ENCODE measurements around the gene RUBCNL. TPM values are rescaled to one million over a fixed set of nuclear protein-coding genes. Genes with fewer than 3 reads are reported as not detected.

Gene RUBCNL
- total RNA-seq, 4 donors from 2014 or later, result 0.48 to 0.85 (median 0.76) TPM; not detected in 1

DNA sequence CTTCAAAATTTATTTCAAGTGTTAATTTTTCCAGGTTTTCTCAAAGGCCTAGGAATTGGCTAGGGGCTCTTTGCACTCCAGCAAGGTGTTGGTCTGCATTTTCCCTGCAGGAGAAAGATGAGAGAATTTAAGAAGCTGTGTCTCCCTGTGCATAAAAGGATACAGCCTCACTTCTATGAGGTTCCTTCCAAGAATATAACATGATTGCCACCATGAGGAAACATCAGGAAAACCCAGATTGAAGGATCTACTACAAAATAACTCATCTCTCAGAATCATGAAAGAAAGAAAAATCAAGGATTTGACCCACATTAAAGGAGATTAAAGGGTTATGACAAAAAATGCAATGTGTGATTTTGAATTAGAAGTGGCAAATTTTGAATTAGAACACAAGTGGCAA lies 69.9 kb downstream of the RUBCNL start:
- no peaks in the 10 kb centered on the region for H3K4me1 ChIP-seq
- H3K36me3 ChIP-seq, result no peaks in the 10 kb centered on the region
- no peaks in the 10 kb centered on the region for H3K27me3 ChIP-seq
- H3K4me3 ChIP-seq, result no peak overlapping the region
- H3K27ac ChIP-seq, result no peak overlapping the region
- H3K9me3 ChIP-seq, result no peaks in the 10 kb centered on the region
- intact Hi-C loops (cut with DNase I), result no loop called here
- no peak for TF ChIP-seq POLR2A (IDR thresholded peaks at IDR 0.05)
- TF ChIP-seq CTCF (IDR thresholded peaks at IDR 0.05), result no peak
- DNase-seq, result no peak

- no peaks in the 10 kb centered on the region for H3K9me3 ChIP-seq
- H3K27me3 ChIP-seq, result no peaks in the 10 kb centered on the region
- no peak overlapping the region for H3K27ac ChIP-seq
- H3K4me1 ChIP-seq, result no peaks in the 10 kb centered on the region
- H3K4me3 ChIP-seq, result no peak overlapping the region
- 74 to 75% methylated on average over 6 of the region's 6 CpGs for WGBS, 2 donors
- no peak for DNase-seq
- H3K36me3 ChIP-seq, result no peaks in the 10 kb centered on the region
- TF ChIP-seq CTCF (IDR thresholded peaks at IDR 0.05), result no peak
- TF ChIP-seq POLR2A (IDR thresholded peaks at IDR 0.05), result no peak
- intact Hi-C loops (cut with DNase I), result no loop called here
Observed at GRCh38 chr13:46315491-46316075, 71.5 kb downstream of the RUBCNL start.

- no peak overlapping the region for H3K27ac ChIP-seq
- intact Hi-C loops (cut with DNase I), result no loop called here
- no peaks in the 10 kb centered on the region for H3K27me3 ChIP-seq
- H3K4me1 ChIP-seq, result no peaks in the 10 kb centered on the region
- DNase-seq, result no peak
- no peaks in the 10 kb centered on the region for H3K9me3 ChIP-seq
- TF ChIP-seq POLR2A (IDR thresholded peaks at IDR 0.05) (no peak), CTCF (IDR thresholded peaks at IDR 0.05) (no peak)
- H3K4me3 ChIP-seq, result no peak overlapping the region
- H3K36me3 ChIP-seq, result no peaks in the 10 kb centered on the region
Observed at GRCh38 chr13:46315036-46315435, 72.0 kb downstream of the RUBCNL start.

- intact Hi-C loops (cut with DNase I), result no loop called here
- Histone ChIP-seq H3K27me3 (no peaks in the 10 kb centered on the region), H3K4me1 (no peaks in the 10 kb centered on the region), H3K4me3 (no peak overlapping the region), H3K36me3 (no peaks in the 10 kb centered on the region), H3K27ac (no peak overlapping the region), H3K9me3 (no peaks in the 10 kb centered on the region)
- 85 to 97% methylated on average over 1 of the region's 1 CpG for WGBS, 2 donors
- no peak for DNase-seq
- TF ChIP-seq CTCF (IDR thresholded peaks at IDR 0.05) (no peak), POLR2A (IDR thresholded peaks at IDR 0.05) (no peak)
Observed at GRCh38 chr13:46314587-46314986, 72.5 kb downstream of the RUBCNL start.

DNA sequence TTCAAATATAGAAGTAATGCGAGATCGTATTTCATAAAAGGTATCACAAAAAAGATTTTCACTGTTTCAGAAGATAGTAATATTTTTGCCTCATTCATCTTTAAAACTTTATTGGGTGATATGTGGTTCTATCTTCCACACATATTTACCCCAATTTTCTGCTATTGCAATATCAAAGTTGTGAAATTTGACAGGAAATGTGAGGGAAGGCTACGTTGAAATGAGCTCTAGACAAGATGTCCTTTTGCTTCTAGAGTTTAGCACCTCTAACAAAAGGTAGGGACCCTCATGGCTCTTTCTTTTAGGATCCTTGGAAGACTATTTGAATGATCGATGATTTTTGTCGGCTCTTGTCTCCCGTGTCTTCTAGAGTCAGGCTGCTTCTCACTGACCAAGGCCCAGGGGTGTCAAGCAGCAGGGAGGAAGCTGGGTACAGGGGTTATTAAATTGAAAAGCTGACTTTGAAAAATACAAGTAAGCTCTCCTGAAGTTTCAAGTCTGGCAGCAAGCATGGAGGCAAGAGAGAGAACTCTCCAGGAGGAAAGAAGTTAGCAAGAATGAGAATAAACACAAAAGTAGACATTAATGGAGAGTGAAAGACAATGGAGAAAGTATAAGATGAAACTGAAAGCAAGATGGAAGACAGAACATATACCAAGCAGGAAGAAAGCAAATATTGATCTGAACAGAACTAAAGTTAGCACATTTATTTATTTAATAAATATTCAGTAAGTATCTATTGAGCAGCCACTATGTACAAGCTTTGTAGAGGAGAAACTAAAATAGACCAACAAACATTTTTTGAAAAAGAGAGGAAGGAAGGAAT lies 73.4 kb downstream of the RUBCNL start:
- no peak for DNase-seq
- Histone ChIP-seq H3K27ac (no peak overlapping the region), H3K9me3 (no peaks in the 10 kb centered on the region), H3K36me3 (no peaks in the 10 kb centered on the region), H3K4me3 (no peak overlapping the region), H3K4me1 (no peaks in the 10 kb centered on the region), H3K27me3 (no peaks in the 10 kb centered on the region)
- 82 to 92% methylated on average over 6 of the region's 6 CpGs for WGBS, 2 donors
- intact Hi-C loops (cut with DNase I), result no loop called here
- TF ChIP-seq POLR2A (IDR thresholded peaks at IDR 0.05) (no peak), CTCF (IDR thresholded peaks at IDR 0.05) (no peak)
